GM12878 (cell line): Measurements from ENCODE around the gene DHX16.

Experiments used
- HCFC1 ChIP-seq: fragments of 150-350 bp; IDR thresholded peaks from 2 replicates; pipeline ENCODE4 v1.6.1; 2014; ENCODE audit warnings: low read length
- MYB ChIP-seq: fragments of 150-350 bp; IDR thresholded peaks from 2 replicates; pipeline ENCODE4 v1.6.1; 2014; ENCODE audit warnings: mild to moderate bottlenecking, low read depth, low read length, borderline replicate concordance
- RAD21 ChIP-seq: IDR thresholded peaks from 2 replicates; pipeline ENCODE4 v1.6.1; 2011; ENCODE audit warnings: mild to moderate bottlenecking, low read depth, low read length, moderate library complexity; ENCODE audit not compliant: insufficient read depth
- TARDBP ChIP-seq: IDR thresholded peaks from 2 replicates; pipeline ENCODE4 v1.6.1; 2016; ENCODE audit warnings: borderline replicate concordance

DNA sequence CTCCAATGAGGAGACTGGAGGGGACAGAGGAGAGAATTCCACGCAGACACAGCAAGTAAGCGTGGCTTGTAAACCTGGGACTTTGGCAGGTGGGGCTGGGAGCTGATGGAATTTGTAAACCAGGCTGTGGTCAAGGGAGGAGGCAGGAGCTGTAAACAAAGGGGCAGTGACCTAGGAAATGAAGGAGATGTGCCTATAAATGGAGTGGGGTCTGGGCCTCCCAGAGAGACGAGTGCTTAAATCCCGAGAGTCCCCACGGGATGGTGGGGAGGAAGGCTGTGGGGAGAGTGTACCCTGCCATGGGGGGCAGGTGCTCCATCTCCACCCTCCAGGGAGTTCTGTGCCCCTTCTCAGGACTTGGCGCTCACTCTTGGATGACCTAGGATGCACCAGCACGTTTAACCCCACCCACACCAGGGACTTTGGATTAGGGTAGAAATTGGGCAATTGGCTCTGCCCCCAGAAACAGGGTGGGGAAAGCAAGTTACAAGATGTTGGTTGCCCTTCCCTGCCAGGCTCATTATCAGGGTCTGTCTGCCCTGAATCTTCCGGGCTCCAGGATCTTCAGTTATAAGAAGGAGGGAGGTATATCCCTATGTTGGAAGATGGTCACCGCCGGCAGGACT is 4.0 kb upstream of the DHX16 start:
- TF ChIP-seq TARDBP (no peak), HCFC1 (no peak), RAD21 (no peak), MYB (no peak)
